H9 (cell line): ENCODE results near the gene FAM149B1. TPM values are rescaled to one million over a fixed set of nuclear protein-coding genes. Genes with fewer than 3 reads are reported as not detected.

ENCODE experiments used
- DNase-seq: peaks from one replicate; pipeline ENCODE4 v3.0.0-alpha.2; 2017
- H2AFZ ChIP-seq: one replicate; pipeline ENCODE4 v1.6.1; 2013; ENCODE audit warnings: mild to moderate bottlenecking, low read length, control low read depth, moderate library complexity
- H2AK5ac ChIP-seq: 2 replicates; pipeline ENCODE4 v1.6.1; 2013; ENCODE audit warnings: low read length, control low read depth, mixed read lengths; ENCODE audit not compliant: insufficient read length
- H2BK120ac ChIP-seq: one replicate; pipeline ENCODE4 v1.6.1; 2013; ENCODE audit warnings: low read depth, mild to moderate bottlenecking, low read length, control low read depth, inconsistent platforms; ENCODE audit not compliant: poor library complexity, severe bottlenecking
- H2BK12ac ChIP-seq: 2 replicates; pipeline ENCODE4 v1.6.1; 2013; ENCODE audit warnings: low read length, control low read depth, mixed read lengths, low read depth; ENCODE audit not compliant: insufficient read length
- H2BK15ac ChIP-seq: 2 replicates; pipeline ENCODE4 v1.6.1; 2013; ENCODE audit warnings: low read depth, low read length, control low read depth
- H2BK20ac ChIP-seq: one replicate; pipeline ENCODE4 v1.6.1; 2013; ENCODE audit warnings: low read depth, mild to moderate bottlenecking, low read length, control low read depth, inconsistent platforms; ENCODE audit not compliant: poor library complexity, severe bottlenecking
- H2BK5ac ChIP-seq: 2 replicates; pipeline ENCODE4 v1.6.1; 2013; ENCODE audit warnings: low read length, control low read depth, mixed read lengths; ENCODE audit not compliant: insufficient read length
- H3K14ac ChIP-seq: 2 replicates; pipeline ENCODE4 v1.6.1; 2013; ENCODE audit warnings: low read length, control low read depth; ENCODE audit not compliant: insufficient read depth
- H3K18ac ChIP-seq: 2 replicates; pipeline ENCODE4 v1.6.1; 2013; ENCODE audit warnings: low read depth, mild to moderate bottlenecking, mixed read lengths, low read length, control low read depth; ENCODE audit not compliant: insufficient read length
- H3K23ac ChIP-seq: 2 replicates; pipeline ENCODE4 v1.6.1; 2013; ENCODE audit warnings: low read length, control low read depth, mixed read lengths, low read depth; ENCODE audit not compliant: insufficient read length
- H3K23me2 ChIP-seq: 2 replicates; pipeline ENCODE4 v1.6.1; 2013; ENCODE audit warnings: low read depth, mild to moderate bottlenecking, mixed read lengths, low read length, control low read depth; ENCODE audit not compliant: insufficient read length, poor library complexity, severe bottlenecking
- H3K27ac ChIP-seq: 2 replicates; pipeline ENCODE4 v1.5.1; 2013; ENCODE audit warnings: low read length, control low read depth, mixed read lengths, low read depth; ENCODE audit not compliant: insufficient read length
- H3K27me3 ChIP-seq: 2 replicates; pipeline ENCODE4 v1.6.1; 2013; ENCODE audit warnings: low read length, control low read depth, inconsistent platforms; ENCODE audit not compliant: insufficient read depth
- H3K4ac ChIP-seq: 2 replicates; pipeline ENCODE4 v1.6.1; 2013; ENCODE audit warnings: low read depth, mild to moderate bottlenecking, control low read depth, inconsistent platforms, low read length, moderate library complexity
- H3K4me1 ChIP-seq: 2 replicates; pipeline ENCODE4 v1.6.1; 2013; ENCODE audit warnings: low read length, control low read depth, inconsistent platforms; ENCODE audit not compliant: insufficient read depth
- H3K4me2 ChIP-seq: 2 replicates; pipeline ENCODE4 v1.6.1; 2013; ENCODE audit warnings: low read length, control low read depth, mixed read lengths; ENCODE audit not compliant: insufficient read length, insufficient read depth
- H3K56ac ChIP-seq: 2 replicates; pipeline ENCODE4 v1.6.1; 2013; ENCODE audit warnings: low read depth, mild to moderate bottlenecking, mixed read lengths, low read length, control low read depth; ENCODE audit not compliant: insufficient read length
- H3K79me1 ChIP-seq: 2 replicates; pipeline ENCODE4 v1.6.1; 2013; ENCODE audit warnings: low read depth, mild to moderate bottlenecking, moderate library complexity, low read length, control low read depth, inconsistent platforms; ENCODE audit not compliant: insufficient read depth, poor library complexity, severe bottlenecking
- H3K79me2 ChIP-seq: 2 replicates; pipeline ENCODE4 v1.6.1; 2013; ENCODE audit warnings: low read length, control low read depth, inconsistent platforms; ENCODE audit not compliant: insufficient read depth
- H3K9ac ChIP-seq: 2 replicates; pipeline ENCODE4 v1.6.1; 2013; ENCODE audit warnings: low read length, control low read depth, mixed read lengths; ENCODE audit not compliant: insufficient read length; ENCODE audit errors: extremely low read depth
- H3K9me3 ChIP-seq: one replicate; pipeline ENCODE4 v1.6.1; 2013; ENCODE audit warnings: low read depth, low read length, inconsistent platforms; ENCODE audit not compliant: control insufficient read depth
- H3T11ph ChIP-seq: one replicate; pipeline ENCODE4 v1.6.1; 2013; ENCODE audit warnings: mild to moderate bottlenecking, low read length, control low read depth, inconsistent platforms
- H4K20me1 ChIP-seq: one replicate; pipeline ENCODE4 v1.6.1; 2013; ENCODE audit not compliant: control insufficient read depth, insufficient read length, insufficient read depth
- H4K5ac ChIP-seq: 2 replicates; pipeline ENCODE4 v1.6.1; 2013; ENCODE audit warnings: low read depth, mild to moderate bottlenecking, mixed read lengths, low read length, control low read depth; ENCODE audit not compliant: insufficient read length
- H4K8ac ChIP-seq: replicated peaks from 2 replicates; pipeline ENCODE4 v1.6.1; 2013; ENCODE audit warnings: low read length, control low read depth, mixed read lengths, low read depth; ENCODE audit not compliant: insufficient read length
- H4K91ac ChIP-seq: 2 replicates; pipeline ENCODE4 v1.6.1; 2013; ENCODE audit warnings: low read depth, mild to moderate bottlenecking, moderate library complexity, mixed read lengths, low read length, control low read depth; ENCODE audit not compliant: insufficient read length
- H3K27ac Mint-ChIP-seq, 3 experiments: 2 replicates in 2 of 3; 3 replicates in 1 of 3; pipeline ENCODE4 v1.8.0; 2020 to 2021; ENCODE audit warnings: mixed read lengths in 3 of 3, mild to moderate bottlenecking in 1 of 3, moderate library complexity in 1 of 3
- H3K27me3 Mint-ChIP-seq: 2 replicates; pipeline ENCODE4 v1.8.0; 2021; ENCODE audit warnings: low read depth, mild to moderate bottlenecking, moderate library complexity, mixed read lengths
- H3K36me3 Mint-ChIP-seq, 3 experiments: 2 replicates in 2 of 3; 3 replicates in 1 of 3; pipeline ENCODE4 v1.8.0; 2020 to 2021; ENCODE audit warnings: low read depth in 3 of 3, mixed read lengths in 3 of 3; ENCODE audit not compliant: insufficient read depth in 1 of 3
- H3K4me1 Mint-ChIP-seq, 2 experiments: 2 replicates each; pipeline ENCODE4 v1.8.0; 2020; ENCODE audit warnings: mixed read lengths in 2 of 2
- H3K4me3 Mint-ChIP-seq, 2 experiments: 2 replicates in 1 of 2; 3 replicates in 1 of 2; pipeline ENCODE4 v1.8.0; 2020 to 2021; ENCODE audit warnings: mild to moderate bottlenecking in 2 of 2, mixed read lengths in 2 of 2, moderate library complexity in 1 of 2
- H3K9me3 Mint-ChIP-seq, 2 experiments: 2 replicates in 1 of 2; 3 replicates in 1 of 2; pipeline ENCODE4 v1.8.0; 2020; ENCODE audit warnings: mild to moderate bottlenecking in 2 of 2, mixed read lengths in 2 of 2, moderate library complexity in 1 of 2
- WGBS: extraction: QIAGEN DNeasy Blood & Tissue Kit; methylation state at CpG from one replicate; pipeline ENCODE4 v1.1.7; 2013; ENCODE audit warnings: missing lambda C conversion rate, low lambda C conversion rate, mixed read lengths; ENCODE audit not compliant: insufficient read length; ENCODE audit errors: extremely low coverage; 5-methylcytosine and 5-hydroxymethylcytosine counted together
- total RNA-seq: library from RNA; stranded (reverse); gene quantifications from 2 replicates; pipeline ENCODE4 v1.2.1, GENCODE V29; 2021
- TF ChIP-seq, protein P1 (sequence below): fragments of 200-600 bp; sonication (generic); conservative IDR thresholded peaks from 3 replicates; pipeline ENCODE4 v1.8.0; 2021; ENCODE audit warnings: antibody characterized with exemption, mild to moderate bottlenecking

FAM149B1 gene
- total RNA-seq, 1 experiment from 2014 or later = 17.9 TPM

DNA sequence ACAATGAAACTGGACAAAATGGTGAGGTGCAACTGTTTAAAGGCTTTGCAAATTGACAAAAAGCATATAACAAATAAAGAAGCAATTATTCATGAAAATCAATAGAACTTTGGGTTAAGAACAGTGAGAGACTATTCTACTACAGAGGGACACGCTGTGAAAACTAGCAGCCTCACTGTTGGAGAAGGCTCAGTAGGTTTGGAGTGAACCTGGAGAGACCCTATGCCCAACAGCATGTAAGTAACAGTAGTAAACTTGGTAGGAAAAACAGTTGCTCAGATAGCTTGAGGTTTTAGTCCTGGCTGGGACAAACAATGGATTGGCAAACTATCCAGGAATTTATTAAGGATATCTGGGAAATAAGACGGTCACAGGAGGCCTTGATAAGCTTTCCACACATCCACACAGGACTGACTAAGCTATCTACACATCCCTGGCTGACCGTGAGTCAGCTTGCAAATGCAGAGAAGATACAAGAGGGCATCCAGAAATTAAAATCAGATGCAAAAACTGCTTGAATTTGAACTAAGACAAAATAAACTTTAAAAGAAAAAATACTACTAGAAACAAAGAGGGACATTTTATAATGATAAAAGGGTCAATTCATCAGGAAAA is 15.9 kb downstream of the FAM149B1 start:
- H2BK12ac ChIP-seq = no peak overlapping the region
- Mint-ChIP-seq H3K27me3 (no peaks in the 10 kb centered on the region), H3K4me3 (no peak overlapping the region), H3K36me3 (peaks cover 0 to 19% (median 9%) of the 10 kb centered on the region in 3 experiments; a peak in 5 of 7 replicates), H3K27ac (no peak overlapping the region), H3K4me1 (no peaks in the 10 kb centered on the region), H3K9me3 (no peaks in the 10 kb centered on the region)
- H3K4ac ChIP-seq = no peak overlapping the region
- no peak overlapping the region for H4K91ac ChIP-seq
- no peaks in the 10 kb centered on the region for H3K4me1 ChIP-seq
- TF ChIP-seq, protein P1, sequence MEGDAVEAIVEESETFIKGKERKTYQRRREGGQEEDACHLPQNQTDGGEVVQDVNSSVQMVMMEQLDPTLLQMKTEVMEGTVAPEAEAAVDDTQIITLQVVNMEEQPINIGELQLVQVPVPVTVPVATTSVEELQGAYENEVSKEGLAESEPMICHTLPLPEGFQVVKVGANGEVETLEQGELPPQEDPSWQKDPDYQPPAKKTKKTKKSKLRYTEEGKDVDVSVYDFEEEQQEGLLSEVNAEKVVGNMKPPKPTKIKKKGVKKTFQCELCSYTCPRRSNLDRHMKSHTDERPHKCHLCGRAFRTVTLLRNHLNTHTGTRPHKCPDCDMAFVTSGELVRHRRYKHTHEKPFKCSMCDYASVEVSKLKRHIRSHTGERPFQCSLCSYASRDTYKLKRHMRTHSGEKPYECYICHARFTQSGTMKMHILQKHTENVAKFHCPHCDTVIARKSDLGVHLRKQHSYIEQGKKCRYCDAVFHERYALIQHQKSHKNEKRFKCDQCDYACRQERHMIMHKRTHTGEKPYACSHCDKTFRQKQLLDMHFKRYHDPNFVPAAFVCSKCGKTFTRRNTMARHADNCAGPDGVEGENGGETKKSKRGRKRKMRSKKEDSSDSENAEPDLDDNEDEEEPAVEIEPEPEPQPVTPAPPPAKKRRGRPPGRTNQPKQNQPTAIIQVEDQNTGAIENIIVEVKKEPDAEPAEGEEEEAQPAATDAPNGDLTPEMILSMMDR = no peak
- H3K9me3 ChIP-seq = no peaks in the 10 kb centered on the region
- no peaks in the 10 kb centered on the region for H3K79me1 ChIP-seq
- H2BK15ac ChIP-seq = no peak overlapping the region
- H3K27me3 ChIP-seq = no peaks in the 10 kb centered on the region
- no peaks in the 10 kb centered on the region for H4K20me1 ChIP-seq
- no peak overlapping the region for H3K23ac ChIP-seq
- H3K56ac ChIP-seq = no peak overlapping the region
- no peak overlapping the region for H2BK20ac ChIP-seq
- H2AFZ ChIP-seq = no peak overlapping the region
- H2BK120ac ChIP-seq = no peak overlapping the region
- H2BK5ac ChIP-seq = no peak overlapping the region
- no peaks in the 10 kb centered on the region for H3K79me2 ChIP-seq
- H3K27ac ChIP-seq = no peak overlapping the region
- H3K18ac ChIP-seq = no peak overlapping the region
- H4K8ac ChIP-seq = no peak overlapping the region
- H3T11ph ChIP-seq = no peak overlapping the region
- DNase-seq = no peak
- H4K5ac ChIP-seq = no peak overlapping the region
- no peaks in the 10 kb centered on the region for H3K23me2 ChIP-seq
- no peak overlapping the region for H3K4me2 ChIP-seq
- no CpG with 5 or more reads among the region's 3 CpGs for WGBS
- H3K9ac ChIP-seq = no peak overlapping the region
- H3K14ac ChIP-seq = no peak overlapping the region
- H2AK5ac ChIP-seq = no peak overlapping the region
